Heart right ventricle (tissue), 16 donors: Measurements from ENCODE around the gene GRM3. TPM values are rescaled to one million over a fixed set of nuclear protein-coding genes. Genes with fewer than 3 reads are reported as not detected.

Experiments used
- ATAC-seq, 8 donors: fragments of 200-7000 bp; cut with Tn5 transposase; one replicate each; pipeline ENCODE4 v1.9.1; 2020; ENCODE audit warnings: mild to moderate bottlenecking in 8 of 8, moderate library complexity in 8 of 8, moderate number of reproducible peaks in 1 of 8
- DNase-seq, 2 donors: peaks; one replicate each; pipeline ENCODE4 v3.0.0-alpha.2; 2020
- H3K27ac ChIP-seq, 10 donors: fragments of 200-600 bp; sonication (generic) in 2 of 10; one replicate each; pipeline versions ENCODE4 v1.5.0 to v1.8.0; 2020 to 2022; ENCODE audit warnings: mild to moderate bottlenecking in 3 of 10
- H3K27me3 ChIP-seq, 7 donors: fragments of 200-600 bp; one replicate each; pipeline ENCODE4 v1.8.0; 2021 to 2022; ENCODE audit warnings: mild to moderate bottlenecking in 2 of 7
- H3K36me3 ChIP-seq, 9 donors: fragments of 200-600 bp; sonication (generic) in 1 of 9; one replicate each; pipeline versions ENCODE4 v1.5.0 to v1.8.0; 2020 to 2022; ENCODE audit warnings: mild to moderate bottlenecking in 2 of 9
- H3K4me1 ChIP-seq, 9 donors: fragments of 200-600 bp; sonication (generic) in 1 of 9; one replicate each; pipeline versions ENCODE4 v1.5.0 to v1.8.0; 2020 to 2022; ENCODE audit warnings: mild to moderate bottlenecking in 4 of 9
- H3K4me3 ChIP-seq, 10 donors: fragments of 200-600 bp; sonication (generic) in 2 of 10; one replicate each; pipeline versions ENCODE4 v1.5.0 to v1.8.0; 2020 to 2022; ENCODE audit warnings: mild to moderate bottlenecking in 7 of 10, moderate library complexity in 2 of 10
- H3K9me3 ChIP-seq, 11 donors: fragments of 200-600 bp in 10 of 11; sonication (generic) in 2 of 11; one replicate each; pipeline versions ENCODE4 v1.5.0 to v1.8.0; 2013 to 2022; ENCODE audit warnings: mild to moderate bottlenecking in 2 of 11, control low read depth in 1 of 11, moderate library complexity in 1 of 11
- WGBS, 2 donors: extraction: QIAGEN DNeasy Blood & Tissue Kit; methylation state at CpG; one replicate each; pipeline ENCODE4 v1.1.7; 2013; ENCODE audit warnings: inconsistent platforms in 1 of 2; 5-methylcytosine and 5-hydroxymethylcytosine counted together
- intact Hi-C, 10 donors: fragments of 100-400 bp; cut with DNase I; formaldehyde crosslinking; loops; one replicate each; pipeline versions ENCODE4 v1.11.1 to v1.14.2; 2022
- polyA plus RNA-seq, 2 donors: library from polyadenylated mRNA; stranded (reverse); fragments of 200-250 nt; gene quantifications; one replicate each; pipeline ENCODE4 v1.2.3, GENCODE V29; 2013
- total RNA-seq, 10 donors: library from RNA; stranded (reverse); fragmentation: NEBNext Ultra II Directional in 3 of 10; extraction: Animal tissue kit (Norgen Biotek cat#: 25700) in 3 of 10; gene quantifications; one replicate each; pipeline versions ENCODE4 v1.2.1 to v1.2.4, GENCODE V29; 2021 to 2023
- TF ChIP-seq, protein P1 (sequence below), 9 donors: fragments of 200-600 bp; sonication (generic) in 2 of 9; IDR thresholded peaks; one replicate each; pipeline versions ENCODE4 v1.5.0 to v1.8.0; 2021 to 2022; ENCODE audit warnings: antibody characterized with exemption in 9 of 9, mild to moderate bottlenecking in 5 of 9, moderate library complexity in 1 of 9
- donor health status: Arrhythmogenic right ventricular cardiomyopathy.
- donor health status: ischemic (EF 13 %, LVEDD 7.1; RV severe dilation, severe dysfunction).
- donor health status: healthy with polysubstance abuse.
- donor health status: DM: no; HTN: yes; CAD: no.
- donor health status: DM: no; HTN: no; CAD: no.
- donor health status: ischemic (EF 25% LVEDD 6.9; RV normal size, moderate dysfunction).
- donor health status: ischemic (EF 25% LVEDD 5.7; RV mildly dilated, moderate dysfunction).
- donor health status: healthy.
- donor health status: DM: yes; HTN: yes; CAD: no.
- donor health status: Ischemic cardiomyopathy.
- donor health status: ischemic (EF 35%, LVEDD 5.7; RV mildly dilated, moderate dysfunction).
- donor health status: nonischemic (EF 11% LVEDD 7.7; RV severe dilation, severe dysfunction).
- donor health status: DM: yes; HTN: yes; CAD: no.
- donor health status: PGD.
- donor health status: ischemic (EF 29% LVEDD 5.4; RV normal size, mild dysfunction).
- donor health status: nonischemic (EF 23%, LVEDD 6.1; RV moderate dilation, normal function).

The GRM3 gene
- total and polyA plus RNA-seq, 12 donors, result 0.01 to 0.24 (median 0.15) TPM; not detected in 9

DNA sequence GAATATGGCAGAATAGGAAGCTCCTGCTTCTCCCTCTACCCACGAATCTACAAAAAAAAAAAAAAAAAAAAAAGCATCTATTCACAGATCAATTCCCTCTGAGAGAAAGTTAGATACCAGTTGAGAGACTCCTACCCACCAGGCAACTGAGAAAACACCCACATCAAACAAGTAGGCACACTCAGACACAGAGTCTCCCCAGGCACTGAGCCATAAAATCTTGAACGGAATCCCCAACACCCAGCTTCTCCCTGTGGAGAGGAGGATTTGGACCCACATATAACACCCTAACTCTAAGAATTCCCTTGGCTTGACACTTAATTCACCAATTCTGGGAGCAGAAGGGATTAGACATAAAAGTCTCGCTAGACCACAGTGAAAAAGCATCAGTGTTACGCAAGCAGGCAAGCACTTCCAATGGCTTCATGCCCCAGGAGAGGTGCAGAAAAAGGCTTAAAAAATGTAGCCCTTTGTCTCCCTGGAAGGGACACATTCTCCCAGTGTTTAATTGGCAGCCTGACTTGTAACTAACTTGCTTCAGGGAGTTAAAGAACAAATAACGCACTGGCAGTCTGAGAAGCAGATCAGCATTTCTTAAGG is 223.6 kb downstream of the GRM3 start:
- TF ChIP-seq, protein P1, sequence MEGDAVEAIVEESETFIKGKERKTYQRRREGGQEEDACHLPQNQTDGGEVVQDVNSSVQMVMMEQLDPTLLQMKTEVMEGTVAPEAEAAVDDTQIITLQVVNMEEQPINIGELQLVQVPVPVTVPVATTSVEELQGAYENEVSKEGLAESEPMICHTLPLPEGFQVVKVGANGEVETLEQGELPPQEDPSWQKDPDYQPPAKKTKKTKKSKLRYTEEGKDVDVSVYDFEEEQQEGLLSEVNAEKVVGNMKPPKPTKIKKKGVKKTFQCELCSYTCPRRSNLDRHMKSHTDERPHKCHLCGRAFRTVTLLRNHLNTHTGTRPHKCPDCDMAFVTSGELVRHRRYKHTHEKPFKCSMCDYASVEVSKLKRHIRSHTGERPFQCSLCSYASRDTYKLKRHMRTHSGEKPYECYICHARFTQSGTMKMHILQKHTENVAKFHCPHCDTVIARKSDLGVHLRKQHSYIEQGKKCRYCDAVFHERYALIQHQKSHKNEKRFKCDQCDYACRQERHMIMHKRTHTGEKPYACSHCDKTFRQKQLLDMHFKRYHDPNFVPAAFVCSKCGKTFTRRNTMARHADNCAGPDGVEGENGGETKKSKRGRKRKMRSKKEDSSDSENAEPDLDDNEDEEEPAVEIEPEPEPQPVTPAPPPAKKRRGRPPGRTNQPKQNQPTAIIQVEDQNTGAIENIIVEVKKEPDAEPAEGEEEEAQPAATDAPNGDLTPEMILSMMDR (IDR thresholded peaks at IDR 0.05), result no peak
- DNase-seq (no peak), ATAC-seq (no peak)
- Histone ChIP-seq H3K27ac (no peak overlapping the region), H3K4me1 (no peaks in the 10 kb centered on the region), H3K27me3 (no peaks in the 10 kb centered on the region), H3K9me3 (peaks cover 0 to 31% (median 3%) of the 10 kb centered on the region in 11 donors), H3K36me3 (peaks cover 0 to 6% (median 0%) of the 10 kb centered on the region in 9 donors), H3K4me3 (no peak overlapping the region)
- 81 to 85% methylated on average over 5 of the region's 5 CpGs for WGBS, 2 donors
- intact Hi-C loops, result no loop called here

DNA sequence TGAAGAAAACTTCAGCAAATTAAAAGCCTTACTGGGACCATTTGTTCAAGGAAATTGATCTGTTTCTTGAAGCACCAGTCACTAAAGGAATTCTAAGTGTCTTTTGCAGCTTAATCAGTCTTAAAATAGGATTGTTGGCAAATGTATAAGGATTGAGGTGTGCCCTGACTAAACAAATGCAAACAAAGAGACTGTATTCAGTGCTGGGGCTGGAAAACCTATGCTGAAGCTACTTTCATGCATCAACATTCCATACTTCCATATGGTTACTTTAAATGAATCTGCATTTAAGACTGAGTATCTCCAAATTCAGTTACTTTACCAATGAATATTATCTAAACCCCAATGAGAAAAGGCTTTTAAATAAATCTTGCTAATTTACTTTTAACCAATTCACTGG is 232.4 kb downstream of the GRM3 start:
- intact Hi-C loops, result no loop called here
- no peaks in the 10 kb centered on the region for H3K27me3 ChIP-seq
- H3K9me3 ChIP-seq, result peaks cover 0 to 15% (median 4%) of the 10 kb centered on the region in 11 donors
- no peak for DNase-seq
- ATAC-seq, result no peak
- no peak overlapping the region for H3K27ac ChIP-seq
- H3K4me3 ChIP-seq, result no peak overlapping the region
- no peaks in the 10 kb centered on the region for H3K4me1 ChIP-seq
- peaks cover 0 to 5% (median 0%) of the 10 kb centered on the region in 9 donors for H3K36me3 ChIP-seq
- TF ChIP-seq, protein P1 (IDR thresholded peaks at IDR 0.05), result no peak

DNA sequence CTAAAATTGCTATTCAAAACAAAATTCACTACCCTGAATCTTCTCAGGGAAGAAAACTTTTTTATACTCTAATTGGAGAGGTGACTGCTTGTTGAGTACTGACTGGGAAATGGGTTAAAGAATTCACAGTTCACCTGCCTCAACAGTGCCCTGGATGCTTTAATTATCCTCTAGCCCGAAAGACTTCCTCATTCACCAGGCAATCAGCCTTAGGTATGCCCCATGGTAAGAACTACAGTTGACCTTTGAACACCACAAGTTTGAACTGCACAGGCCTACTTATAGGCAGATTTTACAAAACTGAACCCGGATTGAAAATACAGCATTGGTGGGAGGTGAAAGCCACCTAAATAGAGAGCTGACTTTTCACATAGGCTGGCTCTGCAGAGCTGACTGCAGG is 240.4 kb downstream of the GRM3 start:
- ATAC-seq (no peak), DNase-seq (no peak)
- WGBS, 2 donors, result 86 to 89% methylated on average over 2 of the region's 2 CpGs
- TF ChIP-seq, protein P1 (IDR thresholded peaks at IDR 0.05), result no peak
- no peaks in the 10 kb centered on the region for H3K9me3 ChIP-seq
- H3K27ac ChIP-seq, result no peak overlapping the region
- H3K36me3 ChIP-seq, result peaks cover 0 to 17% (median 0%) of the 10 kb centered on the region in 9 donors
- no peaks in the 10 kb centered on the region for H3K27me3 ChIP-seq
- H3K4me1 ChIP-seq, result no peaks in the 10 kb centered on the region
- no peak overlapping the region for H3K4me3 ChIP-seq
- intact Hi-C loops, result no loop called here

DNA sequence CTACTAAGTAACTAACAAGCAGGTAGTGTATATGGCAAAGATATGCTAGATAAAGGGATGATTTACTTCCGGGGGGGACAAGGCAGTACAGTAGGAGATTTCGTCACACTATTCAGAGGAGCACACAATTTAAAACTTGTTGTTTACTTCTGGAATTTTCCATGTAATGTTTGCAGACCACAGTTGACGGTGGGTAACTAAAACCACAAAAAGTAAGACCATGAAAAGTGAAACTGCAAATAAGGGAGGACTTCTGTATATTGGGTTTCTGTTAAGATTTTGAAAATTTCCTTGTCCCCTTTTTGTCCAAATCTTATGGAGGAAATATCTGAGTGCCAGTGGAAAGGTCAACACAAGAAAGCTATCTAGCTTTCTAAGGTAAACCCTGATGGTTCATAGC is 245.8 kb downstream of the GRM3 start:
- 88 to 94% methylated on average over 3 of the region's 3 CpGs for WGBS, 2 donors
- Histone ChIP-seq H3K36me3 (peaks cover 0 to 63% (median 0%) of the 10 kb centered on the region in 9 donors), H3K9me3 (no peaks in the 10 kb centered on the region), H3K4me1 (no peaks in the 10 kb centered on the region), H3K27me3 (no peaks in the 10 kb centered on the region), H3K27ac (no peak overlapping the region), H3K4me3 (no peak overlapping the region)
- ATAC-seq (no peak), DNase-seq (no peak)
- intact Hi-C loops, result no loop called here
- TF ChIP-seq, protein P1 (IDR thresholded peaks at IDR 0.05), result no peak
